ENCODE data around the gene PLAC8.
"Not testable (repeated sequence)": the region's sequence is repeated elsewhere in the genome, so short reads cannot be mapped to it uniquely, and the experiment has no call there.

Gene PLAC8

DNA sequence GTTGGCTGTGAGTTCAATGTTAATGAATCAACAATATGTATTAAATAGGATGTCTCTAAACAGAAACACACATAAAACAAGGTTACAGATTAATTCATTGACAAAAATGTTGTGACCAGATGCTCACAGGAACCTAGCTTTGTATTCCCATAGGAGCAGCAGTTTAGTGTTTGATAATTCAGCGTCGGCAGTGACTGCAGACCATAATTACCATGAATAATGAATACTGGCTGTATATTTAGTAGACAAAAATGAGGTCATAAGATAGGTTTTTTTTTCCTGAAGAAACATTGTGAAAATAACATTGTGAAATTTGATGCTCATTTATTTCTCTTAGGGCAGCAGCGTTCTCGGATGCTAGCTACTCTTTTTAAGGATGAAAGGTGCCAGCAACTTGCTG lies 51.8 kb downstream of the PLAC8 start:
- TF ChIP-seq, protein P1, sequence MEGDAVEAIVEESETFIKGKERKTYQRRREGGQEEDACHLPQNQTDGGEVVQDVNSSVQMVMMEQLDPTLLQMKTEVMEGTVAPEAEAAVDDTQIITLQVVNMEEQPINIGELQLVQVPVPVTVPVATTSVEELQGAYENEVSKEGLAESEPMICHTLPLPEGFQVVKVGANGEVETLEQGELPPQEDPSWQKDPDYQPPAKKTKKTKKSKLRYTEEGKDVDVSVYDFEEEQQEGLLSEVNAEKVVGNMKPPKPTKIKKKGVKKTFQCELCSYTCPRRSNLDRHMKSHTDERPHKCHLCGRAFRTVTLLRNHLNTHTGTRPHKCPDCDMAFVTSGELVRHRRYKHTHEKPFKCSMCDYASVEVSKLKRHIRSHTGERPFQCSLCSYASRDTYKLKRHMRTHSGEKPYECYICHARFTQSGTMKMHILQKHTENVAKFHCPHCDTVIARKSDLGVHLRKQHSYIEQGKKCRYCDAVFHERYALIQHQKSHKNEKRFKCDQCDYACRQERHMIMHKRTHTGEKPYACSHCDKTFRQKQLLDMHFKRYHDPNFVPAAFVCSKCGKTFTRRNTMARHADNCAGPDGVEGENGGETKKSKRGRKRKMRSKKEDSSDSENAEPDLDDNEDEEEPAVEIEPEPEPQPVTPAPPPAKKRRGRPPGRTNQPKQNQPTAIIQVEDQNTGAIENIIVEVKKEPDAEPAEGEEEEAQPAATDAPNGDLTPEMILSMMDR (IDR thresholded peaks at IDR 0.05; ENCODE audit: control extremely low read depth, extremely low read depth, low read depth, missing control alignments): no peak
- no peak for DNase-seq (ENCODE audit: extremely low spot score)
- ChIA-PET POLR2A (no interaction called here), CTCF (interaction anchor here (1.0 to 1.7 kb wide), 3 partner anchors 11 to 23 kb away, joined by 3 to 8 read pairs (median 3); no protein-coding TSS in a partner anchor)

DNA sequence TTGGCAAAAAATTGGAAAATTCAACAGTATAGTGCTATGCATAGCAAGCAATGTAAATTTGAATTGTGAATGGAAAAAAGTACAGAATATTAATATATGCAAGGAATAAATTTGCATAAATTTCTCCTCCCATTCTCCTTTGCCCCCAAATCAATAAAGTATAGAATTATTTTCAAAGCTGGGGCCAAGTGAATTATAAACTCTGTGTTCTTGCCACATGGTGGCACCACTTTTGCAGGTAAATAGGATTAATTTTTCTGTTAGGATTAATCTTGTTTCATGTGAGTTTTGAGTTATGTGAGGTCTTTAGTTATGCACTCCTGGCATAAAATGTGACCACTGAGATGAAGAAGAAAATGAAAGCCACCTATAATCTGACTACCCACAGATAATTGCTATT lies 59.6 kb downstream of the PLAC8 start:
- POLR2A ChIA-PET: no interaction called here
- TF ChIP-seq, protein P1 (IDR thresholded peaks at IDR 0.05; ENCODE audit: control extremely low read depth, extremely low read depth, low read depth, missing control alignments): peak; percentile 40
- CTCF ChIA-PET: interaction anchor here (1.4 to 2.7 kb wide), 3 partner anchors 10 to 228 kb away, joined by 5 to 10 read pairs (median 6); no protein-coding TSS in a partner anchor
- peak; percentile 23 for DNase-seq (ENCODE audit: extremely low spot score)

DNA sequence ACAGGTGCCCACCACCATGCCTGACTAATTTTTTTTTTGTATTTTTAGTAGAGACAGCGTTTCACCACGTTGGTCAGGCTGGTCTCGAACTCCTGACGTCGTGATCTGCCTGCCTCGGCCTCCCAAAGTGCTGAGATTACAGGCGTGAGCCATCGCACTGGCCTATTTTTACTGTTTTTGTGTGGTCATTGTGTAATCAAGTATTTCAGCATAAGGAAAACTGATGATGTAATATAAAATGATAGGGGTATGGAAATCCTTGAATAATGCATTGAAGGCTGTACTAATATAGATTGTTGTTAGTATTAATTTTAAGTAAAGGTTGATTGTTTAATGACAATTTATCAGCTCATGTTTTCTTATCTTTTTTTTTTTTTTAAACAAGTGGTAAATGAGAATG lies 65.7 kb downstream of the PLAC8 start:
- POLR2A ChIA-PET; DNase-seq (ENCODE audit: extremely low spot score): not testable (repeated sequence)
- CTCF ChIA-PET: interaction anchor here (1.8 to 1.9 kb wide), 2 partner anchors 9 kb away, joined by 4 read pairs; no protein-coding TSS in a partner anchor

DNA sequence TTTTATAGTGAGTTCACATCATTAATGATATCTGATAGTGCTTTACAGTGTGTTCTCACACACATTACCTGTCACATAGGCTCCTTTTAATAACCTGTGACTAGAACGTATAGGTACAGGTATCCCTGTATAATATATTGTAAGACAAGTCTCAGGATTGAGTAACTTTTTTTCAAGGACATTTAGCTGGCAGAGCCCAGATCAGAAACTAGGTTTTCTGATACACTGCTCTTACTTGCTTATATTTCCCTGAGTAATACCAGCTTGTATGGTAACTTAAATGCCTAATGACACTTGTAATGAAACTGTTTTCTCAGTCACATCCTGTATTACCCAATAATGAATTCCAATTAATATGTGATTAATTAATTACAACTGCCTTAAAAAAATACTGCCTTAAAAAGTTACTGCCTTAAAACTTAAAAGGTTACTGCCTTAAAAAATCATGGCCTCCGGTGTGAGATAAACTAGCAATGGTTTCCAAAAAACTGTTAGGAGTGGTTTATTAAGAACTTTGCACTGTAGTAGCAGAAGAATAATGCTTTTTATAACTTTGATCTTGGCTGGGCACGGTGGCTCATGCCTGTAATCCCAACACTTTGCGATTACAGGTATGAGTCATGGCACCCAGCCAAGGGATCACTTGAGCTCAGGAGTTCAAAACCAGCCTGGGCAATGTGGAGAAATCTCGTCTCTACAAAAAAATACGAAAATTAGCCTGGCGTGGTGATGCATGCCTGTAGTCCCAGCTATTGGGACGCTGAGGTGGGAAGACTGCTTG lies 67.6 kb downstream of the PLAC8 start:
- TF ChIP-seq, protein P1 (IDR thresholded peaks at IDR 0.05; ENCODE audit: control extremely low read depth, extremely low read depth, low read depth, missing control alignments): no peak
- DNase-seq (ENCODE audit: extremely low spot score): no peak
- ChIA-PET CTCF (interaction anchor here (1.2 to 1.9 kb wide), 5 partner anchors 9 to 28 kb away, joined by 3 to 8 read pairs (median 4); partner anchors contain the start of gene COPS4), POLR2A (interaction anchor here (0.6 kb wide), 1 partner anchor 63 kb away, joined by 4 read pairs; no protein-coding TSS in a partner anchor)

DNA sequence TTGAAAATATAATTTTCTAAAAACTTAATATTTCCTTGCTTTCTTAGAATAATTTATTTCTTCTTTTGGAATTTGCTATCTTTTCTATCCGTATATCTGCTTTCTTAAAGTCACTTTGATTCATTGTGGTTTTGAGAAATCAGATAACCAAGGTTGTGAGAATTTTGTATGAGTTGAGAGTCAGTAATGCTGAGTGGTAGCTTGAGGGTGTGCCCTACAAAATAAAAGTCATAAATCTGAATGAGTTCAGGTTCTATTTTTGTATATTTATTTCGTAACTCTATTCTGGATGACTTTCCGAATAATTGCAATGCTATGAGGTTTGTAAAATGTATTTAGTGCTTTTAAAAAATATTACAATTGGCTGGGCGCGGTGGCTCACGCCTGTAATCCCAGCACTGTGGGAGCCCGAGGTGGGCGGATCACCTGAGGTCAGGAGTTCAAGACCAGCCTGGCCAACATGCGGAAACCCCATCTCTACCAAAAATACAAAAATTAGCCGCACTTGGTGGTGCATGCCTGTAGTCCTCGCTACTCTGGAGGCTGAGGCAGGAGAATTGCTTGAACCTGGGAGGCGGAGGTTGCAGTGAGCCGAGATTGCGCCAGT lies 70.6 kb downstream of the PLAC8 start:
- ChIA-PET POLR2A (no interaction called here), CTCF (interaction anchor here (1.1 to 1.9 kb wide), 2 partner anchors 9 to 11 kb away, joined by 4 to 5 read pairs; partner anchors contain the start of gene COPS4)
- TF ChIP-seq, protein P1 (IDR thresholded peaks at IDR 0.05; ENCODE audit: control extremely low read depth, extremely low read depth, low read depth, missing control alignments): no peak
- DNase-seq (ENCODE audit: extremely low spot score): no peak

DNA sequence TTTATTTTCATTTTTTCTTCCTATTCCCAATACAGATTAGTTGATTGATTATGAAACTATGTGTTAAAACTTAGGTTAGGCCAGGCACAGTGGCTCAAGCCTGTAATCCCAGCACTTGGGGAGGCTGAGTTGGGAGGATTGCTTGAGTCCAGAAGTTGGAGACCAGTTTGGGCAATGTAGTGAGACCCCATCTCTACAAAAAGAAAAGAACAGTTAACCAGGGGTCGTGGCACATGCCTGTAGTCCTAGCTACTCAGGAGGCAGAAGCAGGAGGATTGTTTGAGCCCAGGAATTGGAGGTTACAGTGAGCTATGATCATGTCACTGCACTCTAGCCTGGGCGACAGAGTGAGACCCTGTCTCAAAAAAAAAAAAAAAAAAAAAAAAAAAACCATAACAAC lies 71.4 kb downstream of the PLAC8 start:
- DNase-seq (ENCODE audit: extremely low spot score); POLR2A ChIA-PET: not testable (repeated sequence)
- CTCF ChIA-PET: interaction anchor here (1.1 kb wide), 1 partner anchor 8 kb away, joined by 4 read pairs; the partner anchor contains the start of gene COPS4

DNA sequence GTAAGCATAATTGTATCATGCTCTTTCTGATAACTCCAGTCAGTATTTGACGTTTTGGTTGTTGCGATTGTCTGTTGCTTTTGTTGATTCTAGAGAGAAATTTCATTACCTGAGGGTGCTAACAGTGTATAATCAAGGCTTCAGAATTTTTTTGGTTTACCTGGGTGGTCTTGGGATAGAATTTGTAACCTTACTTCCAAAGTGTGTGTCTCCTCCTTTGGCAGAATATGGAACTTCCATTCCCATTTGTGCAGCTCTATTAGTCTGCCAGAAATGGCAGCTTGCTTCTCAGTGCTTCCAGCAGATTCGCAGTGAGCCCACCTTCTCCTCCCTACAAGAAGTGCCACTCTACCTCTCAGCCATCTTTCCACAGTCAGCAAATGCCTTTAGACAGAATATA lies 74.3 kb downstream of the PLAC8 start:
- ChIA-PET POLR2A (no interaction called here), CTCF (interaction anchor here (0.6 to 4.4 kb wide), 7 partner anchors 9 to 168 kb away, joined by 3 to 12 read pairs (median 3); no protein-coding TSS in a partner anchor)
- DNase-seq (ENCODE audit: extremely low spot score): no peak
- TF ChIP-seq, protein P1 (IDR thresholded peaks at IDR 0.05; ENCODE audit: control extremely low read depth, extremely low read depth, low read depth, missing control alignments): no peak

Measured in GM10248 (cell line).